HG03442 (cell line): ENCODE measurements around the gene SCAMP2.
"Not testable (repeated sequence)": the region's sequence is repeated elsewhere in the genome, so short reads cannot be mapped to it uniquely, and the experiment has no call there.

Experiments used
- ATAC-seq: cut with Tn5 transposase; IDR thresholded peaks from one replicate; pipeline ENCODE4 v1.9.1; 2021; ENCODE audit warnings: mild to moderate bottlenecking, moderate library complexity; ENCODE audit not compliant: unreplicated experiment

SCAMP2 gene

GRCh38 chr15:74891469-74891868 lies 18.3 kb upstream of the SCAMP2 start:
- ATAC-seq: no peak

- ATAC-seq: no peak
Observed at GRCh38 chr15:74890665-74890960, 17.4 kb upstream of the SCAMP2 start.

- peak; percentile 80 for ATAC-seq
Observed at GRCh38 chr15:74889883-74890664, 16.9 kb upstream of the SCAMP2 start, which contains the start of gene MPI. Gene MPI (plus strand): TSS chr15:74890042. CDS start chr15:74890074, 32 bp downstream.

GRCh38 chr15:74889390-74889882 lies 16.3 kb upstream of the SCAMP2 start:
- peak; percentile 9 for ATAC-seq

- no peak for ATAC-seq
Observed at GRCh38 chr15:74888716-74889115, 15.6 kb upstream of the SCAMP2 start.

- not testable (repeated sequence) for ATAC-seq
Observed at GRCh38 chr15:74887537-74888193, 14.5 kb upstream of the SCAMP2 start.

GRCh38 chr15:74885461-74885860 lies 12.3 kb upstream of the SCAMP2 start:
- ATAC-seq: no peak

GRCh38 chr15:74884428-74885223 lies 11.5 kb upstream of the SCAMP2 start:
- ATAC-seq: no peak

- no peak for ATAC-seq
Observed at GRCh38 chr15:74882528-74882927, 9.4 kb upstream of the SCAMP2 start.

GRCh38 chr15:74878273-74878672 lies 5.1 kb upstream of the SCAMP2 start:
- no peak for ATAC-seq

- no peak for ATAC-seq
Observed at GRCh38 chr15:74873756-74874424, 725 bp upstream of the SCAMP2 start.

- no peak for ATAC-seq
Observed at GRCh38 chr15:74872702-74873035, 496 bp downstream of the SCAMP2 start.

- ATAC-seq: no peak
Observed at GRCh38 chr15:74870436-74871215, 2.5 kb downstream of the SCAMP2 start.

GRCh38 chr15:74869726-74870407 lies 3.3 kb downstream of the SCAMP2 start:
- peak; percentile 31 for ATAC-seq

GRCh38 chr15:74869372-74869725 lies 3.8 kb downstream of the SCAMP2 start:
- no peak for ATAC-seq

GRCh38 chr15:74868059-74868458 lies 5.1 kb downstream of the SCAMP2 start:
- ATAC-seq: no peak

- no peak for ATAC-seq
Observed at GRCh38 chr15:74867466-74868038, 5.6 kb downstream of the SCAMP2 start.

- ATAC-seq: no peak
Observed at GRCh38 chr15:74866090-74866489, 7.1 kb downstream of the SCAMP2 start.

- no peak for ATAC-seq
Observed at GRCh38 chr15:74865316-74865715, 7.8 kb downstream of the SCAMP2 start.
